ENCODE results near the gene RAB40C.

Gene RAB40C, protein sequence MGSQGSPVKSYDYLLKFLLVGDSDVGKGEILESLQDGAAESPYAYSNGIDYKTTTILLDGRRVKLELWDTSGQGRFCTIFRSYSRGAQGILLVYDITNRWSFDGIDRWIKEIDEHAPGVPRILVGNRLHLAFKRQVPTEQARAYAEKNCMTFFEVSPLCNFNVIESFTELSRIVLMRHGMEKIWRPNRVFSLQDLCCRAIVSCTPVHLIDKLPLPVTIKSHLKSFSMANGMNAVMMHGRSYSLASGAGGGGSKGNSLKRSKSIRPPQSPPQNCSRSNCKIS

DNA sequence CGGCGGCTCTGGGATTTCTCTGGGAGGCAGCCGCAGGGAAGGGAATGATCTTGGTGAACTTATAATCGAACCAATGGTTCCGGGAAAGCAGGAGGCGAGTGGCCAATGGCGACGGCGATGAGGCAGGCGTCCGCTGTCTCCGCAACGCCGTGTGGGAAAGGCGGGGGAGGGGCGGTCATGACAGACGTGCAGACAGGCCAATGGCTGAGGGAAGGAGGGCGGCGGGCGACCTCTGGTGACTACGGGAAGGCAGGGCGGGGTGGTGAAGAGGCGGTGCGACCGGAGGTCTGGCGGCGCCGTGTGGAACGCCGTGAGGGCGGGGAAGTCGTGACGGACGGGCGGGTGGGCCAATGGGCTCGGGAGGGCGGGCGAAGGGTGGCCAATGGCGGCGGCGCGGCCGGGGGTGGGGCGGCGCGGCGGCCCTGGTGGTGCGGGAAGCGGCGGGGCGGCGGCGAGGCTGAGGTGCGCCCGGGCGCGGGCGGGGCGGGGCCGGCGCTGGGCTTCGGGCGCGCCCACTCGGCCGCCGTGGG lies at the start of gene RAB40C:
Gene RAB40C, plus strand, starts transcription at position 409 of the 530 bp plus-strand sequence. CDS start 226 bp downstream, outside the sequence.
- no peak for TF ChIP-seq CTCF (IDR thresholded peaks at IDR 0.05; ENCODE audit: borderline replicate concordance, insufficient read depth, low read depth, low read length)

DNA sequence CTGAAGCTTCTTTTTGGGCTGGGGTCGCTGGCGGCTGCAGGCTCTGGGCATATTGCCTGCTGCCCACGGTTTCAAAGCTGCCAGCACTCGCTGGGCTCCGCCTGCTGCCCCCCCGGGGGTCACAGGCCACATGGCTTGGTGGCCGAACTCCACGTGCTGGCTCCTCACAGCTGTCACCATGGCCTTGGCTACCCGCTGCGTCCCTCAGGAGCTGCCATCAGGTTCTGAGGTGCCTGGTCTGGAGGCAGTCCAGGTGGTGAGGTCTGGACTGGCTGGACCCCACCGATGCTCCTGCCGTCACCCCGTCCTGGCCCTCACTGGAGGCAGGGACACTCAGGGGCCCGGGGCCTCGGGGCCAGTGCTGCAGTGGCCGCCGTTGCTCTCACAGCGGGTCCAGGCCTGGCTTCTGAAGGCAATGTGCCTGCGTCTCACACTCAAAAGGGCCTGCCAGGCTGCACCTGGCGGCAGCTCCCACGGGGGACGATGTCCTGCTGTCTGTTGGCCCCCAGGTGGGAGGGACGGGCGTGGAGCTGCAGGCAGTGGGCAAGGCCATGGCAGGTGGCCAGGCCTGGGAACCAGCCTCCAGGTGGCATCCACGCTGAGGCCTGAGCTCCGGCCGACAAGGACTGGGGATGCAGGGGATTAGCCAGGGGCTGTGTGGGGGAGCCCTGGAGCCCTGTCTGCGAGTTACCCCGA lies 49.1 kb upstream of the RAB40C start:
- TF ChIP-seq CTCF (IDR thresholded peaks at IDR 0.05; ENCODE audit: borderline replicate concordance, insufficient read depth, low read depth, low read length) = no peak
- H3K4me3 ChIP-seq (ENCODE audit: low read depth, low read length) = no peak overlapping the region

More for the DNA sequence above, at the start of gene RAB40C:
- H3K4me3 ChIP-seq (ENCODE audit: low read depth, low read length) = peak within 1 kb of the TSS; percentile 79

DNA sequence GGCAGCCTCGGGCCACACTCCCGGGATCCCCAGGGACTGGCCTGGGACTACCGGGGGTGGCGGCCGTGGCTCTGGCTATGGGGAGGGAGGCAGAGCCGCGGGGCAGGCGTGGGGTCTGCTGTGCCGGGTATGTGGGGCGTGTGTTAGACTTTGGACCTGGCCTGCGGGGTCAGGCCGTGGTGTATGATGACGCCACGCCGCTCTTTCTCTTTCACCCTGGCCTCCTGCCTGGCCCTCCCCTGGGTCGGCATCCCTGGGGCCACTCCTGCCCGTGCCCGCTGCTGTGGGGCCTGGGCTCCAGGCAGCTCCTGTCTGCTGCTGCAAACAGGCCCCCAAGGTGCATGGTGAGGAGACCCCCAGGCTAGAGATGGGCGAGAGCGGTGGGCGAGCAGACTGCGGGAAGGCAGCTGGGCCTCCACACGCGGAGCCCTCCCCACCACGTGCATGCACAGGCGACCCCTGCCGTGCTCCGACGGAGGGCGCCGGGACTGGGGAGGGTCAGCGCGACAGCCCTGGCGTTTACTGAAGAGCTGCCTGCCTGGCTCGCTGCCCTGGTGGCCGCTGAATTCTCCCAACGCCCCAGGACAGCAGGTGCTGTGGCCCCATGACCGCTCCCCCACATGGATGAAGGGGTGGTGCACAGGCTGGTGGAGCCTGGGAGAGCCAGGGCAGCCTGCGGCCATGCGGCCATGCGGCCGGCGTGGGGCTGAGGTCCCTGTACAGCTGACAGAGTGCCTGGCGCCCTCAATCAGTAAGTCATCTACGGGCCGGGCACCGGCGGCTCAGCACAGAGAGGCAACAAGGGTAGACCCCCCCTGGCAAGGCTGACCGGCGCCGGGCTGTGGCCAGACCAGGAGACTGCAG lies 46.3 kb upstream of the RAB40C start:
- no peak for TF ChIP-seq CTCF (IDR thresholded peaks at IDR 0.05; ENCODE audit: borderline replicate concordance, insufficient read depth, low read depth, low read length)
- no peak overlapping the region for H3K4me3 ChIP-seq (ENCODE audit: low read depth, low read length)

DNA sequence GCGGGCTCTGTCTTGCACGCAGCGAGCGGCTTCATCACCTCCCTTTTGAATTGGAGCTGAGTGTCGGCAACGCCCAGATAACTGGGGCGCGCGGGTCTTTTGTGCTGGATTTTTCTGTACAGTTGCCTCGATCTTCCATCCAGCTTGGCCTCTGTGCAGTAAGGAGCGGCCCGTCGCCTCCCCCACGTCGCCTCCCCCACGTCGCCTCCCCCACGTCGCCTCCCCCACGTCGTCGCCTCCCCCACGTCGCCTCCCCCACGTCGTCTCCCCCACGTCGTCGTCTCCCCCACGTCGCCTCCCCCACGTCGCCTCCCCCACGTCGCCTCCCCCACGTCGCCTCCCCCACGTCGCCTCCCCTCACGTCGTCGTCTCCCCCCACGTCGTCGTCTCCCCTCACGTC lies 45.3 kb upstream of the RAB40C start:
- H3K4me3 ChIP-seq (ENCODE audit: low read depth, low read length) = no peak overlapping the region
- no peak for TF ChIP-seq CTCF (IDR thresholded peaks at IDR 0.05; ENCODE audit: borderline replicate concordance, insufficient read depth, low read depth, low read length)

DNA sequence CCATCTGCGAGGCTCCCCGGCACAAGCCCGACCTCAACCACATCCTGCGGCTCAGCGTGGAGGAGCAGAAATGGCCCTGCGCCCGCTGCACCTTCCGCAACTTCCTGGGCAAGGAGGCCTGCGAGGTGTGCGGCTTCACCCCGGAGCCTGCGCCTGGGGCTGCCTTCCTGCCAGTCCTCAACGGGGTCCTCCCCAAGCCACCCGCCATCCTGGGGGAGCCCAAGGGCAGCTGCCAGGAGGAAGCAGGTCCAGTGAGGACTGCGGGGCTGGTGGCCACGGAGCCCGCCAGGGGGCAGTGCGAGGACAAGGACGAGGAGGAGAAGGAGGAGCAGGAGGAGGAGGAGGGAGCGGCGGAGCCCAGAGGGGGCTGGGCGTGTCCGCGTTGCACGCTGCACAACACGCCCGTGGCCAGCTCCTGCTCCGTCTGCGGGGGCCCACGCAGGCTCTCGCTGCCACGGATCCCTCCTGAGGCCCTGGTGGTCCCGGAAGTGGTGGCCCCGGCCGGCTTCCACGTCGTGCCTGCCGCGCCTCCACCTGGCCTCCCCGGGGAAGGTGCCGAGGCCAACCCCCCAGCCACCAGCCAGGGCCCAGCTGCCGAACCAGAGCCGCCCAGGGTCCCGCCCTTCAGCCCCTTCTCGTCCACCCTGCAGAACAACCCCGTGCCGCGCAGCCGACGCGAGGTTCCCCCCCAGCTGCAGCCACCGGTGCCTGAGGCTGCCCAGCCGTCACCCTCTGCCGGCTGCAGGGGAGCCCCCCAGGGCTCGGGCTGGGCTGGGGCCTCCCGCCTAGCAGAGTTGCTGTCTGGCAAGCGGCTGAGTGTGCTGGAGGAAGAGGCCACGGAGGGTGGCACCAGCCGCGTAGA lies 42.7 kb upstream of the RAB40C start:
- H3K4me3 ChIP-seq (ENCODE audit: low read depth, low read length) = no peak overlapping the region
- no peak for TF ChIP-seq CTCF (IDR thresholded peaks at IDR 0.05; ENCODE audit: borderline replicate concordance, insufficient read depth, low read depth, low read length)

- TF ChIP-seq CTCF (IDR thresholded peaks at IDR 0.05; ENCODE audit: borderline replicate concordance, insufficient read depth, low read depth, low read length) = no peak
- H3K4me3 ChIP-seq (ENCODE audit: low read depth, low read length) = no peak overlapping the region
Observed at GRCh38 chr16:548586-548985, 41.3 kb upstream of the RAB40C start.

Measured in GM12875 (cell line).